HepG2 (cell line): ENCODE results near the gene SPSB1. TPM values are rescaled to one million over a fixed set of nuclear protein-coding genes. Genes with fewer than 3 reads are reported as not detected.

Source experiments
- ATAC-seq: fragments of 200-7000 bp; cut with Tn5 transposase; 3 replicates; pipeline ENCODE4 v1.9.1; 2020; ENCODE audit warnings: mild to moderate bottlenecking, moderate library complexity
- BruUV-seq: library from RNA; stranded (reverse); fragments of 400-500 nt; replicated peaks from 2 replicates; lab custom pipeline; 2021; lab: Mats Ljungman, UMichigan
- CTCF ChIA-PET: fragments of 300-600 bp; formaldehyde crosslinking; extraction: SDS; loops from one replicate; lab custom pipeline; 2021; ENCODE audit warnings: low total read pairs, inconsistent platforms, low intra/inter-chr PET ratio; lab: Yijun Ruan, JAX
- POLR2A ChIA-PET: fragments of 350-600 bp; sonication (Branson Sonifier 250); formaldehyde crosslinking; loops from one replicate; lab custom pipeline; 2020; ENCODE audit warnings: antibody characterized with exemption, inconsistent platforms; lab: Yijun Ruan, JAX
- DNase-seq: peaks from one replicate; pipeline ENCODE4 v3.0.0-alpha.2; 2015; ENCODE audit warnings: low spot score
- FAIRE-seq: peaks from 3 replicates; lab custom pipeline; 2011; peaks lifted over from hg19 to GRCh38; lab: Jason Lieb, UNC
- H2AFZ ChIP-seq: one replicate; pipeline ENCODE4 v1.6.1; 2011; ENCODE audit warnings: low read length, inconsistent platforms
- H3K27ac ChIP-seq: fragments of 300-600 bp; 3 replicates; pipeline ENCODE4 v1.8.0; 2011; ENCODE audit warnings: mixed run types, mild to moderate bottlenecking, mixed read lengths, low read length, inconsistent platforms; ENCODE audit not compliant: insufficient read depth; ENCODE audit errors: extremely low read length
- H3K27me3 ChIP-seq, 2 experiments: fragments of 200-600 bp in 1 of 2; 2 replicates in 1 of 2; 3 replicates in 1 of 2; pipeline versions ENCODE4 v1.6.0 to v1.8.0; 2011; ENCODE audit warnings: low read length in 2 of 2, mild to moderate bottlenecking in 2 of 2, moderate library complexity in 2 of 2, inconsistent platforms in 1 of 2; ENCODE audit not compliant: insufficient read depth in 2 of 2, control insufficient read depth in 1 of 2
- H3K36me3 ChIP-seq, 2 experiments: fragments of 200-600 bp in 1 of 2; replicated peaks in 1 of 2; 2 replicates in 1 of 2; 3 replicates in 1 of 2; pipeline versions ENCODE4 v1.5.1 to v1.8.0; 2011; ENCODE audit warnings: low read length in 2 of 2, inconsistent platforms in 1 of 2; ENCODE audit not compliant: insufficient read depth in 2 of 2, control insufficient read depth in 1 of 2
- H3K4me1 ChIP-seq: 2 replicates; pipeline ENCODE4 v1.5.1; 2012; ENCODE audit warnings: low read length, inconsistent platforms; ENCODE audit not compliant: insufficient read depth
- H3K4me2 ChIP-seq: 2 replicates; pipeline ENCODE4 v1.6.0; 2011; ENCODE audit warnings: low read depth, low read length, inconsistent platforms
- H3K4me3 ChIP-seq, 3 experiments: fragments of 200-600 bp in 1 of 3; sonication (generic), shearing (Covaris generic) in 1 of 3; replicated peaks in 1 of 3; 2 replicates each; pipeline ENCODE4 v1.5.1; 2011 to 2016; ENCODE audit warnings: low read length in 3 of 3, inconsistent platforms in 2 of 3, low read depth in 2 of 3, mild to moderate bottlenecking in 2 of 3, control low read depth in 1 of 3, mixed read lengths in 1 of 3; ENCODE audit not compliant: insufficient read depth in 1 of 3
- H3K79me2 ChIP-seq: one replicate; pipeline ENCODE4 v1.6.1; 2011; ENCODE audit warnings: low read length, inconsistent platforms; ENCODE audit not compliant: insufficient read depth
- H3K9ac ChIP-seq: 2 replicates; pipeline ENCODE4 v1.6.0; 2011; ENCODE audit warnings: mild to moderate bottlenecking, low read depth, low read length, inconsistent platforms; ENCODE audit not compliant: insufficient read depth
- H3K9me3 ChIP-seq: 2 replicates; pipeline ENCODE4 v1.5.1; 2012; ENCODE audit warnings: mild to moderate bottlenecking, low read length
- H4K20me1 ChIP-seq: 2 replicates; pipeline ENCODE4 v1.6.0; 2011; ENCODE audit warnings: inconsistent platforms, mild to moderate bottlenecking, low read length, moderate library complexity; ENCODE audit not compliant: insufficient read depth
- MED8 ChIP-seq: sonication (generic); formaldehyde crosslinking; IDR thresholded peaks from 2 replicates; pipeline ENCODE4 v1.8.1; 2023; ENCODE audit warnings: mild to moderate bottlenecking, missing genetic modification reagents; ENCODE audit not compliant: insufficient replicate concordance
- PAXIP1 ChIP-seq: sonication (generic); formaldehyde crosslinking; conservative IDR thresholded peaks from 2 replicates; pipeline ENCODE4 v1.4.0; 2020; ENCODE audit warnings: mild to moderate bottlenecking, missing genetic modification reagents, moderate library complexity
- REST ChIP-seq, 2 experiments: IDR thresholded peaks; 2 replicates each; pipeline ENCODE4 v1.6.1; 2011 to 2012; ENCODE audit warnings: low read length in 2 of 2, borderline replicate concordance in 1 of 2, low read depth in 1 of 2, mild to moderate bottlenecking in 1 of 2, moderate library complexity in 1 of 2
- ZNF224 ChIP-seq: sonication (generic); formaldehyde crosslinking; IDR thresholded peaks from 2 replicates; pipeline ENCODE4 v1.5.0; 2020; ENCODE audit warnings: mild to moderate bottlenecking, missing genetic modification reagents
- ZNF343 ChIP-seq: sonication (generic); formaldehyde crosslinking; IDR thresholded peaks from 2 replicates; pipeline ENCODE4 v1.4.0; 2020; ENCODE audit warnings: mild to moderate bottlenecking, missing genetic modification reagents
- ZNF484 ChIP-seq: sonication (generic); formaldehyde crosslinking; IDR thresholded peaks from 2 replicates; pipeline ENCODE4 v1.5.1; 2020; ENCODE audit warnings: mild to moderate bottlenecking, low read depth, missing genetic modification reagents, borderline replicate concordance
- ZNF691 ChIP-seq: sonication (generic); formaldehyde crosslinking; IDR thresholded peaks from 2 replicates; pipeline ENCODE4 v1.4.0; 2020; ENCODE audit warnings: missing genetic modification reagents, low read depth, mild to moderate bottlenecking, borderline replicate concordance
- ZNF749 ChIP-seq: sonication (generic); formaldehyde crosslinking; IDR thresholded peaks from 2 replicates; pipeline ENCODE4 v1.8.0; 2022; ENCODE audit warnings: mild to moderate bottlenecking, missing genetic modification reagents, moderate library complexity, borderline replicate concordance
- WGBS: methylation state at CpG from one replicate; pipeline ENCODE4 v1.1.6; 2017; ENCODE audit warnings: low lambda C conversion rate; 5-methylcytosine and 5-hydroxymethylcytosine counted together
- in situ Hi-C: cut with HindIII; loops from 2 replicates; pipeline ENCODE4 v1.10.0; 2017; ENCODE audit warnings: low pct_unique_long_range_greater_than_20kb; ENCODE audit not compliant: extremely low pct_ligation_motif_present
- intact Hi-C: fragments of 100-400 bp; cut with micrococcal nuclease; formaldehyde crosslinking; loops from one replicate; pipeline ENCODE4 v1.10.0; 2022; ENCODE audit not compliant: unreplicated experiment
- polyA plus RNA-seq, 8 experiments: library from polyadenylated mRNA; depleted of rRNA in 3 of 8; stranded (reverse) in 7 of 8; unstranded in 1 of 8; fragments of >200 nt; fragmentation: Illumina TruSeq in 4 of 8; extraction: Trizol in 4 of 8; gene quantifications; 2 replicates each; pipeline versions ENCODE4 v1.2.1 to v1.2.3, GENCODE V29; 2011 to 2016; ENCODE audit warnings: low read depth in 4 of 8, missing spikeins in 1 of 8, mixed read lengths in 1 of 8; ENCODE audit not compliant: insufficient read depth in 1 of 8
- total RNA-seq, 5 experiments: library from RNA; depleted of rRNA; stranded (reverse); fragments of >200 nt; fragmentation: Illumina TruSeq; extraction: Trizol; gene quantifications; 2 replicates each; pipeline ENCODE4 v1.2.3, GENCODE V29; 2016; ENCODE audit warnings: low read depth in 1 of 5

The SPSB1 gene
- total and polyA plus RNA-seq, 2 of the 13 experiments (the other 11 are each of a cell fraction or from before 2014, with no cell fraction given): 5.0 to 8.0 TPM

- no peaks in the 10 kb centered on the region for H3K27me3 ChIP-seq
- H3K79me2 ChIP-seq: no peaks in the 10 kb centered on the region
- H4K20me1 ChIP-seq: no peaks in the 10 kb centered on the region
- H3K9me3 ChIP-seq: no peaks in the 10 kb centered on the region
- POLR2A ChIA-PET: interaction anchor here (3.1 kb wide), 1 partner anchor 11 kb away, joined by 37 read pairs; the partner anchor contains the start of gene H6PD
- intact Hi-C loops: no loop called here
- FAIRE-seq (no peak), ATAC-seq (no peak), DNase-seq (no peak)
- no peak overlapping the region for H3K4me2 ChIP-seq
- no peak overlapping the region for H2AFZ ChIP-seq
- H3K36me3 ChIP-seq: no peaks in the 10 kb centered on the region
- no peak for TF ChIP-seq ZNF224
- CTCF ChIA-PET: no interaction called here
- BruUV-seq: no TSS peak
- in situ Hi-C loops: loop anchor here (5.0 kb wide), 1 partner anchor 133 kb away; no protein-coding TSS in a partner anchor
- H3K27ac ChIP-seq: no peak overlapping the region
- H3K4me3 ChIP-seq: no peak overlapping the region
- peaks cover 68% of the 10 kb centered on the region for H3K4me1 ChIP-seq
- 100% methylated on average over 9 of the region's 9 CpGs for WGBS
- no peak overlapping the region for H3K9ac ChIP-seq
These were observed 47.0 kb upstream of the SPSB1 start for GRCh38 chr1:9245661-9246060.

- Histone ChIP-seq H3K9ac (no peak overlapping the region), H2AFZ (no peak overlapping the region), H3K79me2 (peaks cover 4% of the 10 kb centered on the region), H4K20me1 (no peaks in the 10 kb centered on the region), H3K36me3 (no peaks in the 10 kb centered on the region), H3K9me3 (no peaks in the 10 kb centered on the region), H3K27me3 (no peaks in the 10 kb centered on the region), H3K4me1 (peaks cover 69% of the 10 kb centered on the region), H3K4me2 (no peak overlapping the region), H3K27ac (no peak overlapping the region), H3K4me3 (no peak overlapping the region)
- ATAC-seq (no peak), DNase-seq (no peak), FAIRE-seq (no peak)
- intact Hi-C loops (no loop called here), in situ Hi-C loops (loop anchor here (5.0 kb wide), 1 partner anchor 134 kb away; no protein-coding TSS in a partner anchor)
- POLR2A ChIA-PET: interaction anchor here (3.1 kb wide), 1 partner anchor 12 kb away, joined by 37 read pairs; the partner anchor contains the start of gene H6PD
- WGBS: 95% methylated on average over 5 of the region's 5 CpGs
- CTCF ChIA-PET: interaction anchor here (0.6 kb wide), 1 partner anchor 79 kb away, joined by 3 read pairs; no protein-coding TSS in a partner anchor
- BruUV-seq: no TSS peak
- no peak for TF ChIP-seq ZNF749 (CRISPR knock-in tag)
- TF ChIP-seq REST (IDR thresholded peaks at IDR 0.05; ENCODE audit: borderline replicate concordance in 1 of 2, low read depth in 1 of 2, low read length in 2 of 2): no peak
- no peak for TF ChIP-seq ZNF691 (CRISPR knock-in tag)
- no peak for TF ChIP-seq MED8
- no peak for TF ChIP-seq ZNF343 (CRISPR knock-in tag)
- TF ChIP-seq ZNF484: no peak
- no peak for TF ChIP-seq PAXIP1 (CRISPR knock-in tag)
These were observed 46.5 kb upstream of the SPSB1 start for GRCh38 chr1:9246215-9246614.
